COLO668 (cell line): ENCODE measurements around the gene DMD.
"Not testable (repeated sequence)": the region's sequence is repeated elsewhere in the genome, so short reads cannot be mapped to it uniquely, and the experiment has no call there.

ENCODE experiments used
- DNase-seq: peaks from one replicate; lab custom pipeline; 2025; ENCODE audit not compliant: unreplicated experiment; lab: John Stamatoyannopoulos, UW

Gene DMD

GRCh38 chrX:32087663-32088062, 1123.7 kb downstream of the DMD start:
- no peak for DNase-seq

GRCh38 chrX:32084757-32085156, 1126.6 kb downstream of the DMD start:
- DNase-seq = no peak

- no peak for DNase-seq
Measured at GRCh38 chrX:32048285-32048684, 1163.1 kb downstream of the DMD start.

GRCh38 chrX:32045149-32045548, 1166.2 kb downstream of the DMD start:
- no peak for DNase-seq

GRCh38 chrX:32041181-32041580, 1170.2 kb downstream of the DMD start:
- DNase-seq = no peak

GRCh38 chrX:32026772-32027171, 1184.6 kb downstream of the DMD start:
- DNase-seq = no peak

- no peak for DNase-seq
Measured at GRCh38 chrX:32024072-32024471, 1187.3 kb downstream of the DMD start.

GRCh38 chrX:32016195-32016594, 1195.2 kb downstream of the DMD start:
- DNase-seq = no peak

GRCh38 chrX:32010948-32011347, 1200.4 kb downstream of the DMD start:
- no peak for DNase-seq

GRCh38 chrX:32010212-32010611, 1201.1 kb downstream of the DMD start:
- no peak for DNase-seq

GRCh38 chrX:31993637-31994036, 1217.7 kb downstream of the DMD start:
- DNase-seq = no peak

- no peak for DNase-seq
Measured at GRCh38 chrX:31988975-31989374, 1222.4 kb downstream of the DMD start.

GRCh38 chrX:31981546-31982062, 1229.7 kb downstream of the DMD start:
- DNase-seq = no peak

GRCh38 chrX:31969714-31970113, 1241.6 kb downstream of the DMD start:
- no peak for DNase-seq

GRCh38 chrX:31962256-31962655, 1249.1 kb downstream of the DMD start:
- no peak for DNase-seq

- no peak for DNase-seq
Measured at GRCh38 chrX:31934842-31935370, 1276.4 kb downstream of the DMD start.

- DNase-seq = no peak
Measured at GRCh38 chrX:31934015-31934414, 1277.3 kb downstream of the DMD start.

GRCh38 chrX:31932769-31933168, 1278.6 kb downstream of the DMD start:
- DNase-seq = no peak

GRCh38 chrX:31932320-31932719, 1279.0 kb downstream of the DMD start:
- DNase-seq = not testable (repeated sequence)

GRCh38 chrX:31931225-31931624, 1280.1 kb downstream of the DMD start:
- no peak for DNase-seq

GRCh38 chrX:31929366-31929765, 1282.0 kb downstream of the DMD start:
- no peak for DNase-seq

- no peak for DNase-seq
Measured at GRCh38 chrX:31921236-31921635, 1290.1 kb downstream of the DMD start.

GRCh38 chrX:31909850-31910572, 1301.3 kb downstream of the DMD start:
- no peak for DNase-seq
